HepG2 (cell line): ENCODE measurements around the gene PRDX2. TPM values are rescaled to one million over a fixed set of nuclear protein-coding genes. Genes with fewer than 3 reads are reported as not detected.
A peak's percentile ranks its signal among the peaks of the same experiment; 100 is the strongest.

Source experiments
- ISL2 ChIP-seq: sonication (generic); formaldehyde crosslinking; IDR thresholded peaks from 2 replicates; pipeline ENCODE4 v1.5.0; 2020; ENCODE audit warnings: missing genetic modification reagents
- MTA1 ChIP-seq: sonication (generic); formaldehyde crosslinking; IDR thresholded peaks from 2 replicates; pipeline ENCODE4 v1.4.0; 2020; ENCODE audit warnings: missing genetic modification reagents, mild to moderate bottlenecking, borderline replicate concordance
- NR2C2 ChIP-seq: sonication (generic); formaldehyde crosslinking; IDR thresholded peaks from 2 replicates; pipeline ENCODE4 v1.4.0; 2020; ENCODE audit warnings: missing genetic modification reagents, mild to moderate bottlenecking, moderate library complexity, borderline replicate concordance
- RAD51 ChIP-seq: fragments of 450-650 bp; IDR thresholded peaks from 2 replicates; pipeline ENCODE4 v1.6.1; 2016; ENCODE audit warnings: borderline replicate concordance
- SAP130 ChIP-seq: IDR thresholded peaks from 2 replicates; pipeline ENCODE4 v1.6.1; 2016; ENCODE audit warnings: low read depth
- SMAD9 ChIP-seq: sonication (generic); formaldehyde crosslinking; IDR thresholded peaks from 2 replicates; pipeline ENCODE4 v1.5.1; 2020; ENCODE audit warnings: mild to moderate bottlenecking, missing genetic modification reagents
- SP4 ChIP-seq: sonication (generic); formaldehyde crosslinking; IDR thresholded peaks from 2 replicates; pipeline ENCODE4 v1.8.1; 2023; ENCODE audit warnings: mild to moderate bottlenecking, missing genetic modification reagents
- ZNF143 ChIP-seq: sonication (generic); formaldehyde crosslinking; IDR thresholded peaks from 2 replicates; pipeline ENCODE4 v1.4.0; 2020; ENCODE audit warnings: missing genetic modification reagents
- ZNF367 ChIP-seq: sonication (generic); formaldehyde crosslinking; IDR thresholded peaks from 2 replicates; pipeline ENCODE4 v1.4.0; 2020; ENCODE audit warnings: missing genetic modification reagents, borderline replicate concordance
- ZNF510 ChIP-seq: sonication (generic); formaldehyde crosslinking; IDR thresholded peaks from 2 replicates; pipeline ENCODE4 v1.4.0; 2020; ENCODE audit warnings: low read depth, mild to moderate bottlenecking, missing genetic modification reagents
- polyA plus RNA-seq, 8 experiments: library from polyadenylated mRNA; depleted of rRNA in 3 of 8; stranded (reverse) in 7 of 8; unstranded in 1 of 8; fragments of >200 nt; fragmentation: Illumina TruSeq in 4 of 8; extraction: Trizol in 4 of 8; gene quantifications; 2 replicates each; pipeline versions ENCODE4 v1.2.1 to v1.2.3, GENCODE V29; 2011 to 2016; ENCODE audit warnings: low read depth in 4 of 8, missing spikeins in 1 of 8, mixed read lengths in 1 of 8; ENCODE audit not compliant: insufficient read depth in 1 of 8
- total RNA-seq, 5 experiments: library from RNA; depleted of rRNA; stranded (reverse); fragments of >200 nt; fragmentation: Illumina TruSeq; extraction: Trizol; gene quantifications; 2 replicates each; pipeline ENCODE4 v1.2.3, GENCODE V29; 2016; ENCODE audit warnings: low read depth in 1 of 5
- TF ChIP-seq, protein P1 (sequence below): IDR thresholded peaks from 2 replicates; pipeline ENCODE4 v1.4.0; 2020; ENCODE audit warnings: mild to moderate bottlenecking, missing genetic modification reagents
- TF ChIP-seq, protein P2 (sequence below): sonication (generic); formaldehyde crosslinking; IDR thresholded peaks from 2 replicates; pipeline ENCODE4 v1.5.0; 2020; ENCODE audit warnings: missing genetic modification reagents
- TF ChIP-seq, protein P3 (sequence below): sonication (generic); formaldehyde crosslinking; IDR thresholded peaks from 2 replicates; pipeline ENCODE4 v1.9.0; 2022; ENCODE audit warnings: missing genetic modification reagents, mild to moderate bottlenecking, borderline replicate concordance
- TF ChIP-seq, protein P4 (sequence below): sonication (generic); formaldehyde crosslinking; IDR thresholded peaks from 2 replicates; pipeline ENCODE4 v1.4.0; 2020; ENCODE audit warnings: mild to moderate bottlenecking, low read depth, missing genetic modification reagents
- TF ChIP-seq, protein P5 (sequence below): sonication (generic); formaldehyde crosslinking; IDR thresholded peaks from 2 replicates; pipeline ENCODE4 v1.4.0; 2020; ENCODE audit warnings: mild to moderate bottlenecking, missing genetic modification reagents
- TF ChIP-seq, protein P6 (sequence below): sonication (generic); formaldehyde crosslinking; IDR thresholded peaks from 2 replicates; pipeline ENCODE4 v1.8.0; 2022; ENCODE audit warnings: mild to moderate bottlenecking, missing genetic modification reagents, borderline replicate concordance
- TF ChIP-seq, protein P7 (sequence below): sonication (generic); formaldehyde crosslinking; IDR thresholded peaks from 2 replicates; pipeline ENCODE4 v1.8.1; 2023; ENCODE audit warnings: mild to moderate bottlenecking, missing genetic modification reagents

Gene PRDX2
- total and polyA plus RNA-seq, 2 of the 13 experiments (the other 11 are each of a cell fraction or from before 2014, with no cell fraction given), result 218 to 381 TPM

DNA sequence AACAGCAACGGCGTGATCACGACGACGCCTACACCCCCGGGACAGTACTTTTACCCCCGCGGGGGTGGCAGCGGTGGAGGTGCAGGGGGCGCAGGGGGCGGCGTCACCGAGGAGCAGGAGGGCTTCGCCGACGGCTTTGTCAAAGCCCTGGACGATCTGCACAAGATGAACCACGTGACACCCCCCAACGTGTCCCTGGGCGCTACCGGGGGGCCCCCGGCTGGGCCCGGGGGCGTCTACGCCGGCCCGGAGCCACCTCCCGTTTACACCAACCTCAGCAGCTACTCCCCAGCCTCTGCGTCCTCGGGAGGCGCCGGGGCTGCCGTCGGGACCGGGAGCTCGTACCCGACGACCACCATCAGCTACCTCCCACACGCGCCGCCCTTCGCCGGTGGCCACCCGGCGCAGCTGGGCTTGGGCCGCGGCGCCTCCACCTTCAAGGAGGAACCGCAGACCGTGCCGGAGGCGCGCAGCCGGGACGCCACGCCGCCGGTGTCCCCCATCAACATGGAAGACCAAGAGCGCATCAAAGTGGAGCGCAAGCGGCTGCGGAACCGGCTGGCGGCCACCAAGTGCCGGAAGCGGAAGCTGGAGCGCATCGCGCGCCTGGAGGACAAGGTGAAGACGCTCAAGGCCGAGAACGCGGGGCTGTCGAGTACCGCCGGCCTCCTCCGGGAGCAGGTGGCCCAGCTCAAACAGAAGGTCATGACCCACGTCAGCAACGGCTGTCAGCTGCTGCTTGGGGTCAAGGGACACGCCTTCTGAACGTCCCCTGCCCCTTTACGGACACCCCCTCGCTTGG is 9.3 kb downstream of the PRDX2 start (continued):
- TF ChIP-seq ZNF367 (CRISPR knock-in tag) (peak; percentile 60; the same call in 1 of the 2 replicates), ZNF143 (CRISPR knock-in tag) (no peak), ISL2 (peak; percentile 36; the same call in 1 of the 2 replicates), SAP130 (peak; percentile 91), RAD51 (peak; percentile 53; the same call in 1 of the 2 replicates), NR2C2 (peak; percentile 91), SMAD9 (no peak), ZNF510 (CRISPR knock-in tag) (no peak), SP4 (peak; percentile 65; the same call in 1 of the 2 replicates), MTA1 (no peak; the same call in 1 of the 2 replicates)
- TF ChIP-seq, protein P1, sequence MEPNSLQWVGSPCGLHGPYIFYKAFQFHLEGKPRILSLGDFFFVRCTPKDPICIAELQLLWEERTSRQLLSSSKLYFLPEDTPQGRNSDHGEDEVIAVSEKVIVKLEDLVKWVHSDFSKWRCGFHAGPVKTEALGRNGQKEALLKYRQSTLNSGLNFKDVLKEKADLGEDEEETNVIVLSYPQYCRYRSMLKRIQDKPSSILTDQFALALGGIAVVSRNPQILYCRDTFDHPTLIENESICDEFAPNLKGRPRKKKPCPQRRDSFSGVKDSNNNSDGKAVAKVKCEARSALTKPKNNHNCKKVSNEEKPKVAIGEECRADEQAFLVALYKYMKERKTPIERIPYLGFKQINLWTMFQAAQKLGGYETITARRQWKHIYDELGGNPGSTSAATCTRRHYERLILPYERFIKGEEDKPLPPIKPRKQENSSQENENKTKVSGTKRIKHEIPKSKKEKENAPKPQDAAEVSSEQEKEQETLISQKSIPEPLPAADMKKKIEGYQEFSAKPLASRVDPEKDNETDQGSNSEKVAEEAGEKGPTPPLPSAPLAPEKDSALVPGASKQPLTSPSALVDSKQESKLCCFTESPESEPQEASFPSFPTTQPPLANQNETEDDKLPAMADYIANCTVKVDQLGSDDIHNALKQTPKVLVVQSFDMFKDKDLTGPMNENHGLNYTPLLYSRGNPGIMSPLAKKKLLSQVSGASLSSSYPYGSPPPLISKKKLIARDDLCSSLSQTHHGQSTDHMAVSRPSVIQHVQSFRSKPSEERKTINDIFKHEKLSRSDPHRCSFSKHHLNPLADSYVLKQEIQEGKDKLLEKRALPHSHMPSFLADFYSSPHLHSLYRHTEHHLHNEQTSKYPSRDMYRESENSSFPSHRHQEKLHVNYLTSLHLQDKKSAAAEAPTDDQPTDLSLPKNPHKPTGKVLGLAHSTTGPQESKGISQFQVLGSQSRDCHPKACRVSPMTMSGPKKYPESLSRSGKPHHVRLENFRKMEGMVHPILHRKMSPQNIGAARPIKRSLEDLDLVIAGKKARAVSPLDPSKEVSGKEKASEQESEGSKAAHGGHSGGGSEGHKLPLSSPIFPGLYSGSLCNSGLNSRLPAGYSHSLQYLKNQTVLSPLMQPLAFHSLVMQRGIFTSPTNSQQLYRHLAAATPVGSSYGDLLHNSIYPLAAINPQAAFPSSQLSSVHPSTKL (CRISPR knock-in tag), result peak; percentile 28; the same call in 1 of the 2 replicates
- TF ChIP-seq, protein P2, sequence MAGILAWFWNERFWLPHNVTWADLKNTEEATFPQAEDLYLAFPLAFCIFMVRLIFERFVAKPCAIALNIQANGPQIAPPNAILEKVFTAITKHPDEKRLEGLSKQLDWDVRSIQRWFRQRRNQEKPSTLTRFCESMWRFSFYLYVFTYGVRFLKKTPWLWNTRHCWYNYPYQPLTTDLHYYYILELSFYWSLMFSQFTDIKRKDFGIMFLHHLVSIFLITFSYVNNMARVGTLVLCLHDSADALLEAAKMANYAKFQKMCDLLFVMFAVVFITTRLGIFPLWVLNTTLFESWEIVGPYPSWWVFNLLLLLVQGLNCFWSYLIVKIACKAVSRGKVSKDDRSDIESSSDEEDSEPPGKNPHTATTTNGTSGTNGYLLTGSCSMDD (CRISPR knock-in tag), result no peak; the same call in 1 of the 2 replicates
- TF ChIP-seq, protein P3, sequence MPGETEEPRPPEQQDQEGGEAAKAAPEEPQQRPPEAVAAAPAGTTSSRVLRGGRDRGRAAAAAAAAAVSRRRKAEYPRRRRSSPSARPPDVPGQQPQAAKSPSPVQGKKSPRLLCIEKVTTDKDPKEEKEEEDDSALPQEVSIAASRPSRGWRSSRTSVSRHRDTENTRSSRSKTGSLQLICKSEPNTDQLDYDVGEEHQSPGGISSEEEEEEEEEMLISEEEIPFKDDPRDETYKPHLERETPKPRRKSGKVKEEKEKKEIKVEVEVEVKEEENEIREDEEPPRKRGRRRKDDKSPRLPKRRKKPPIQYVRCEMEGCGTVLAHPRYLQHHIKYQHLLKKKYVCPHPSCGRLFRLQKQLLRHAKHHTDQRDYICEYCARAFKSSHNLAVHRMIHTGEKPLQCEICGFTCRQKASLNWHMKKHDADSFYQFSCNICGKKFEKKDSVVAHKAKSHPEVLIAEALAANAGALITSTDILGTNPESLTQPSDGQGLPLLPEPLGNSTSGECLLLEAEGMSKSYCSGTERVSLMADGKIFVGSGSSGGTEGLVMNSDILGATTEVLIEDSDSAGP, result peak; percentile 79
- TF ChIP-seq, protein P4, sequence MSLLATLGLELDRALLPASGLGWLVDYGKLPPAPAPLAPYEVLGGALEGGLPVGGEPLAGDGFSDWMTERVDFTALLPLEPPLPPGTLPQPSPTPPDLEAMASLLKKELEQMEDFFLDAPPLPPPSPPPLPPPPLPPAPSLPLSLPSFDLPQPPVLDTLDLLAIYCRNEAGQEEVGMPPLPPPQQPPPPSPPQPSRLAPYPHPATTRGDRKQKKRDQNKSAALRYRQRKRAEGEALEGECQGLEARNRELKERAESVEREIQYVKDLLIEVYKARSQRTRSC, result no peak
- TF ChIP-seq, protein P5, sequence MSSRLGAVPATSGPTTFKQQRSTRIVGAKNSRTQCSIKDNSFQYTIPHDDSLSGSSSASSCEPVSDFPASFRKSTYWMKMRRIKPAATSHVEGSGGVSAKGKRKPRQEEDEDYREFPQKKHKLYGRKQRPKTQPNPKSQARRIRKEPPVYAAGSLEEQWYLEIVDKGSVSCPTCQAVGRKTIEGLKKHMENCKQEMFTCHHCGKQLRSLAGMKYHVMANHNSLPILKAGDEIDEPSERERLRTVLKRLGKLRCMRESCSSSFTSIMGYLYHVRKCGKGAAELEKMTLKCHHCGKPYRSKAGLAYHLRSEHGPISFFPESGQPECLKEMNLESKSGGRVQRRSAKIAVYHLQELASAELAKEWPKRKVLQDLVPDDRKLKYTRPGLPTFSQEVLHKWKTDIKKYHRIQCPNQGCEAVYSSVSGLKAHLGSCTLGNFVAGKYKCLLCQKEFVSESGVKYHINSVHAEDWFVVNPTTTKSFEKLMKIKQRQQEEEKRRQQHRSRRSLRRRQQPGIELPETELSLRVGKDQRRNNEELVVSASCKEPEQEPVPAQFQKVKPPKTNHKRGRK (CRISPR knock-in tag), result no peak
- TF ChIP-seq, protein P6, sequence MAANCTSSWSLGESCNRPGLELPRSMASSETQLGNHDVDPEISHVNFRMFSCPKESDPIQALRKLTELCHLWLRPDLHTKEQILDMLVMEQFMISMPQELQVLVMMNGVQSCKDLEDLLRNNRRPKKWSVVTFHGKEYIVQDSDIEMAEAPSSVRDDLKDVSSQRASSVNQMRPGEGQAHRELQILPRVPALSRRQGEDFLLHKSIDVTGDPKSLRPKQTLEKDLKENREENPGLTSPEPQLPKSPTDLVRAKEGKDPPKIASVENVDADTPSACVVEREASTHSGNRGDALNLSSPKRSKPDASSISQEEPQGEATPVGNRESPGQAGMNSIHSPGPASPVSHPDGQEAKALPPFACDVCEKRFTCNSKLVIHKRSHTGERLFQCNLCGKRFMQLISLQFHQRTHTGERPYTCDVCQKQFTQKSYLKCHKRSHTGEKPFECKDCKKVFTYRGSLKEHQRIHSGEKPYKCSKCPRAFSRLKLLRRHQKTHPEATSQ (CRISPR knock-in tag), result no peak
- TF ChIP-seq, protein P7, sequence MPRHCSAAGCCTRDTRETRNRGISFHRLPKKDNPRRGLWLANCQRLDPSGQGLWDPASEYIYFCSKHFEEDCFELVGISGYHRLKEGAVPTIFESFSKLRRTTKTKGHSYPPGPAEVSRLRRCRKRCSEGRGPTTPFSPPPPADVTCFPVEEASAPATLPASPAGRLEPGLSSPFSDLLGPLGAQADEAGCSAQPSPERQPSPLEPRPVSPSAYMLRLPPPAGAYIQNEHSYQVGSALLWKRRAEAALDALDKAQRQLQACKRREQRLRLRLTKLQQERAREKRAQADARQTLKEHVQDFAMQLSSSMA (CRISPR knock-in tag), result no peak
